Measurements from ENCODE around the gene RPTOR. TPM values are rescaled to one million over a fixed set of nuclear protein-coding genes. Genes with fewer than 3 reads are reported as not detected.

Gene RPTOR
- polyA plus RNA-seq, 1 of the 3 experiments (the other 2 are of a cell fraction), result 14.9 TPM

DNA sequence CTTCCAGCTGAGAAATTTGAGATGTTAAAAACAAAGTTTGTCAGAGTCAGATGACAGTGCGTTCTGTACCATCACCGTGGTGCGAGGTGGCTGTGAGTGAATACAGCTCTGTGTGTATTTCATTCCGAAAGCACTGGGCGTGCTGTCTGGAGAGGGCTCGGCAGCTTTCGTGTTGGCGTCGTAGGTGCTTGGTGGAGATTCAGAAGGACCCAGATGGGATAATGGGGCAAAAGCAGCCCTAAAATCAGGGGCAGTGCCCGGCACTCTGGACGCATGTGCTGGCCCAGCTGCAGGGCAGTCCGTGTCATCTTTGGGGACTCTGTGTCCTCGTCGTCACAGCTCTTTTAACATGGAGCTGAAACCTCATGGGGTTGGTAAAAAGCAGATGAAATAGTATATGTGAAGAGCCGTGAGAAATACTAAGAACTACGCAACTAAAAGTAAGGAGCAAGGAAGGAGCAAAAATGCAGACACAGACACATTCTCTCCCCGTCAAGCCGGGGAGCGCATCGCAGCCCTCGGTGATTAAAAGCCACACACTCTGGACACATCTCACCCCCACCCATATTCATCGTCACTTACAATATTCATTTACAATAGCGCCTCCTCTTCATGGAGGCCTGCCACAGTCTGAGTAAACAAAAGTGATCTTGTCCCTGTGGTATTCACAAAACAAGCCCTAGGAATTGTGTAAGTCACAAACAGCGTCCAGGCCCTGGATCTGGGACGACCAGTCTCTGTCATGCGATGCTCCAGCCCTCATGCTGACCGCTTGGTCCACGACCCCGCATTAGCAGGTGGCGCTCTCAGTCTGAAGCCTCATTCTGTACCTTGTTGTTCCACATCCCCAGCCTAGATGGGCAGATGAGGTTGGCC lies 206.7 kb downstream of the RPTOR start (continued):
- no peak for TF ChIP-seq EP300 (IDR thresholded peaks at IDR 0.05; ENCODE audit: borderline replicate concordance in 1 of 2, low read depth in 1 of 2, low read length in 1 of 2)

DNA sequence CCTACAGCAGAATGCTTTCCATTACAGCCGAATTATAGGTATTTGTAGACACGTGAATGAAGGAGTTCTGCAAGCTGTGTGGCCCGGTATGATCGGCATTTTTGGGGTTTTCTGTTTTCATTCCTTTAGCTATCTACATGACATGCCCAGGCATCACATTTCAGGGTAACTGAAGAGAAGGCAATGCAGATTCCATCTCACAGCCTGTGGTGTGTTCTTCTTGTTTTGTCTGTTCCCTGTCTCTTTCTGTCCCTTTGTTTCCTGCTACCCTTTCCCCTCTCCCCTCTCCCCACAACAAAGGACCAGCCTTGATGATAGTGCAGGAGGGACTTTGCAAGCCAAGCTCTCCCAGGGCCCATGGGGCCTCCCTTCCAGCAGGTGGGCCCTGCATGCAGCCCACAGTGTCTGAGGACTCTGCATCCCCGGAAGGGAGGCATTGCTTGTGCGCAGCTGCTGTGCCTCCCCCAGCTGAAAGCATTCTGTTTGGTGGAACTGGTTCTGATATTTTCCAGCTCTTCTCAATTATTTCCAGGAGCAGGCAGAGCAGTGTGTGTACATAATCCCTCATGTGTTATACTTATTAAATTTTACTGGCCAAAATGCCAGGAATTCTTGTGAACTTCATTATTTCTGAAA lies 207.4 kb downstream of the RPTOR start:
- TF ChIP-seq RAD21 (IDR thresholded peaks at IDR 0.05; ENCODE audit: low read length), result no peak
- no peak for TF ChIP-seq GABPA (IDR thresholded peaks at IDR 0.05; ENCODE audit: low read depth)
- TF ChIP-seq, protein P1, sequence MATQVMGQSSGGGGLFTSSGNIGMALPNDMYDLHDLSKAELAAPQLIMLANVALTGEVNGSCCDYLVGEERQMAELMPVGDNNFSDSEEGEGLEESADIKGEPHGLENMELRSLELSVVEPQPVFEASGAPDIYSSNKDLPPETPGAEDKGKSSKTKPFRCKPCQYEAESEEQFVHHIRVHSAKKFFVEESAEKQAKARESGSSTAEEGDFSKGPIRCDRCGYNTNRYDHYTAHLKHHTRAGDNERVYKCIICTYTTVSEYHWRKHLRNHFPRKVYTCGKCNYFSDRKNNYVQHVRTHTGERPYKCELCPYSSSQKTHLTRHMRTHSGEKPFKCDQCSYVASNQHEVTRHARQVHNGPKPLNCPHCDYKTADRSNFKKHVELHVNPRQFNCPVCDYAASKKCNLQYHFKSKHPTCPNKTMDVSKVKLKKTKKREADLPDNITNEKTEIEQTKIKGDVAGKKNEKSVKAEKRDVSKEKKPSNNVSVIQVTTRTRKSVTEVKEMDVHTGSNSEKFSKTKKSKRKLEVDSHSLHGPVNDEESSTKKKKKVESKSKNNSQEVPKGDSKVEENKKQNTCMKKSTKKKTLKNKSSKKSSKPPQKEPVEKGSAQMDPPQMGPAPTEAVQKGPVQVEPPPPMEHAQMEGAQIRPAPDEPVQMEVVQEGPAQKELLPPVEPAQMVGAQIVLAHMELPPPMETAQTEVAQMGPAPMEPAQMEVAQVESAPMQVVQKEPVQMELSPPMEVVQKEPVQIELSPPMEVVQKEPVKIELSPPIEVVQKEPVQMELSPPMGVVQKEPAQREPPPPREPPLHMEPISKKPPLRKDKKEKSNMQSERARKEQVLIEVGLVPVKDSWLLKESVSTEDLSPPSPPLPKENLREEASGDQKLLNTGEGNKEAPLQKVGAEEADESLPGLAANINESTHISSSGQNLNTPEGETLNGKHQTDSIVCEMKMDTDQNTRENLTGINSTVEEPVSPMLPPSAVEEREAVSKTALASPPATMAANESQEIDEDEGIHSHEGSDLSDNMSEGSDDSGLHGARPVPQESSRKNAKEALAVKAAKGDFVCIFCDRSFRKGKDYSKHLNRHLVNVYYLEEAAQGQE (IDR thresholded peaks at IDR 0.05; ENCODE audit: low read depth, low read length), result no peak
- no peak for TF ChIP-seq JUND (IDR thresholded peaks at IDR 0.05)
- no peak for TF ChIP-seq POLR2AphosphoS5 (IDR thresholded peaks at IDR 0.05; ENCODE audit: low read depth, low read length)
- Histone ChIP-seq H3K79me2 (ENCODE audit: insufficient read depth) (no peaks in the 10 kb centered on the region), H3K9ac (no peak overlapping the region), H3K9me3 (no peaks in the 10 kb centered on the region), H4K20me1 (ENCODE audit: insufficient read depth) (no peaks in the 10 kb centered on the region), H3K4me2 (no peak overlapping the region), H2AFZ (ENCODE audit: low read depth) (no peak overlapping the region), H3K27ac (ENCODE audit: low read depth in 2 of 2, low read length in 1 of 2) (peak overlapping the region in 1 of 2 experiments; percentile 75; a peak in 2 of 4 replicates), H3F3A (replicated peaks; ENCODE audit: insufficient read depth) (no peaks in the 10 kb centered on the region), H3K9me2 (no peaks in the 10 kb centered on the region), H3K36me3 (replicated peaks in 1 of 2; ENCODE audit: control insufficient read depth in 1 of 2, insufficient read depth in 2 of 2, low read length in 1 of 2) (peaks cover 16% of the 10 kb centered on the region in 2 experiments), H3K27me3 (ENCODE audit: insufficient read depth) (no peaks in the 10 kb centered on the region), H3K4me1 (ENCODE audit: control insufficient read depth in 1 of 2, insufficient read depth in 2 of 2, low read depth in 1 of 2, low read length in 1 of 2) (peaks cover 0 to 16% of the 10 kb centered on the region in 2 experiments; a peak in 2 of 4 replicates), H3K4me3 (ENCODE audit: low read depth in 2 of 2, low read length in 1 of 2) (no peak overlapping the region)
- DNase-seq, result no peak
- WGBS (ENCODE audit: low lambda C conversion rate), result 87% methylated on average over 6 of the region's 6 CpGs
- ChIA-PET CTCF (interaction anchor here (0.7 to 1.1 kb wide), 4 partner anchors 14 to 176 kb away, joined by 3 read pairs; no protein-coding TSS in a partner anchor), POLR2A (no interaction called here)

DNA sequence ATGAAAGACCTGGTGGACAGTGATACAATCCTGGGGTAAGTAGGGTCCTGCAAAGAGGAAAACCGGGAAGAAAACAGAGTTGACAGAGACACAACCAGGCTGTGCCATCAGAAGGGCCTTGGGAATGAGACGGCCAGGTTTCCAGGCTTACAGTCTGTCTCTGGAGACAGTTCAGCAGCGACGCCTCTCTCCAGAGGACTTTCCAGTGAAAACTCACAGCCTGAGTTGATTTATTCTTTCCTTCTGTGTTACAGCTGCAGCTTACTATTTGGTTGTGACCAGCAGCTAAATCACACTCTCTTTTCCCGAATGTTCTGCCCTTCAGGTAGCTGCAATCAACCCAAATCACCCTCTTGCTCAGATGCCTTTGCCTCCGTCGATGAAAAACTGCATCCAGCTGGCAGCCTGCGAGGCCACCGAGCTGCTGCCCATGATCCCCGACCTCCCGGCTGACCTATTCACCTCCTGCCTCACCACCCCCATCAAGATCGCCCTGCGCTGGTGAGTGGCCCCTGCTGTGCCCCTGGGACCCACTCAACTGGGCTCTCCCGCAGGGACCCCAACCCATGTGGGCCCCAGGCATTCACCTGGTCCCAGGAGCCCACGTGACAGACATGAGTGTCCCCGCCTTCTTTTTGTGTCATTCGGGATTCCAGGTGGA lies 209.2 kb downstream of the RPTOR start:
- no peak overlapping the region for H2AFZ ChIP-seq (ENCODE audit: low read depth)
- no peaks in the 10 kb centered on the region for H3K9me3 ChIP-seq
- H3K27me3 ChIP-seq (ENCODE audit: insufficient read depth), result no peaks in the 10 kb centered on the region
- H4K20me1 ChIP-seq (ENCODE audit: insufficient read depth), result no peaks in the 10 kb centered on the region
- peaks cover 0 to 16% of the 10 kb centered on the region in 2 experiments; a peak in 2 of 4 replicates for H3K4me1 ChIP-seq (ENCODE audit: control insufficient read depth in 1 of 2, insufficient read depth in 2 of 2, low read depth in 1 of 2, low read length in 1 of 2)
- ChIA-PET POLR2A (no interaction called here), CTCF (interaction anchor here (1.3 kb wide), 1 partner anchor 27 kb away, joined by 3 read pairs; no protein-coding TSS in a partner anchor)
- H3K9me2 ChIP-seq, result no peaks in the 10 kb centered on the region
- no peak overlapping the region for H3K9ac ChIP-seq
- WGBS (ENCODE audit: low lambda C conversion rate), result 94% methylated on average over 17 of the region's 17 CpGs
- peaks cover 16% of the 10 kb centered on the region in 2 experiments for H3K36me3 ChIP-seq (replicated peaks in 1 of 2; ENCODE audit: control insufficient read depth in 1 of 2, insufficient read depth in 2 of 2, low read length in 1 of 2)
- H3K79me2 ChIP-seq (ENCODE audit: insufficient read depth), result no peaks in the 10 kb centered on the region
- H3K27ac ChIP-seq (ENCODE audit: low read depth in 2 of 2, low read length in 1 of 2), result no peak overlapping the region
- H3K4me3 ChIP-seq (ENCODE audit: low read depth in 2 of 2, low read length in 1 of 2), result no peak overlapping the region
- no peaks in the 10 kb centered on the region for H3F3A ChIP-seq (replicated peaks; ENCODE audit: insufficient read depth)
- no peak overlapping the region for H3K4me2 ChIP-seq
- DNase-seq, result no peak
- TF ChIP-seq EP300 (IDR thresholded peaks at IDR 0.05; ENCODE audit: borderline replicate concordance in 1 of 2, low read depth in 1 of 2, low read length in 1 of 2) (no peak), GABPA (IDR thresholded peaks at IDR 0.05; ENCODE audit: low read depth) (no peak), RXRA (IDR thresholded peaks at IDR 0.05; ENCODE audit: borderline replicate concordance, low read depth) (no peak), ELF1 (IDR thresholded peaks at IDR 0.05) (no peak), TEAD4 (IDR thresholded peaks at IDR 0.05; ENCODE audit: borderline replicate concordance, insufficient read depth) (no peak), RFX5 (IDR thresholded peaks at IDR 0.05; ENCODE audit: low read length) (no peak), GATA2 (CRISPR knock-in tag; IDR thresholded peaks at IDR 0.05) (no peak), FOXJ3 (CRISPR knock-in tag; IDR thresholded peaks at IDR 0.05) (no peak), FOXM1 (IDR thresholded peaks at IDR 0.05; ENCODE audit: low read depth) (no peak), MXI1 (IDR thresholded peaks at IDR 0.05; ENCODE audit: low read depth, low read length) (no peak), RAD21 (IDR thresholded peaks at IDR 0.05; ENCODE audit: low read length) (no peak)
- TF ChIP-seq, protein P2, sequence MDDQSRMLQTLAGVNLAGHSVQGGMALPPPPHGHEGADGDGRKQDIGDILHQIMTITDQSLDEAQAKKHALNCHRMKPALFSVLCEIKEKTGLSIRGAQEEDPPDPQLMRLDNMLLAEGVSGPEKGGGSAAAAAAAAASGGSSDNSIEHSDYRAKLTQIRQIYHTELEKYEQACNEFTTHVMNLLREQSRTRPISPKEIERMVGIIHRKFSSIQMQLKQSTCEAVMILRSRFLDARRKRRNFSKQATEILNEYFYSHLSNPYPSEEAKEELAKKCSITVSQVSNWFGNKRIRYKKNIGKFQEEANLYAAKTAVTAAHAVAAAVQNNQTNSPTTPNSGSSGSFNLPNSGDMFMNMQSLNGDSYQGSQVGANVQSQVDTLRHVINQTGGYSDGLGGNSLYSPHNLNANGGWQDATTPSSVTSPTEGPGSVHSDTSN (IDR thresholded peaks at IDR 0.05), result no peak
- TF ChIP-seq, protein P3, sequence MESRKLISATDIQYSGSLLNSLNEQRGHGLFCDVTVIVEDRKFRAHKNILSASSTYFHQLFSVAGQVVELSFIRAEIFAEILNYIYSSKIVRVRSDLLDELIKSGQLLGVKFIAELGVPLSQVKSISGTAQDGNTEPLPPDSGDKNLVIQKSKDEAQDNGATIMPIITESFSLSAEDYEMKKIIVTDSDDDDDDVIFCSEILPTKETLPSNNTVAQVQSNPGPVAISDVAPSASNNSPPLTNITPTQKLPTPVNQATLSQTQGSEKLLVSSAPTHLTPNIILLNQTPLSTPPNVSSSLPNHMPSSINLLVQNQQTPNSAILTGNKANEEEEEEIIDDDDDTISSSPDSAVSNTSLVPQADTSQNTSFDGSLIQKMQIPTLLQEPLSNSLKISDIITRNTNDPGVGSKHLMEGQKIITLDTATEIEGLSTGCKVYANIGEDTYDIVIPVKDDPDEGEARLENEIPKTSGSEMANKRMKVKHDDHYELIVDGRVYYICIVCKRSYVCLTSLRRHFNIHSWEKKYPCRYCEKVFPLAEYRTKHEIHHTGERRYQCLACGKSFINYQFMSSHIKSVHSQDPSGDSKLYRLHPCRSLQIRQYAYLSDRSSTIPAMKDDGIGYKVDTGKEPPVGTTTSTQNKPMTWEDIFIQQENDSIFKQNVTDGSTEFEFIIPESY (IDR thresholded peaks at IDR 0.05; ENCODE audit: borderline replicate concordance, low read depth), result no peak
